ENCODE data around the gene WSCD1. TPM values are rescaled to one million over a fixed set of nuclear protein-coding genes. Genes with fewer than 3 reads are reported as not detected.

WSCD1 gene
- total RNA-seq, 3 donors from 2014 or later (not counting 1 experiment from before 2014, with no cell fraction given), result 0.47 to 2.1 (median 1.9) TPM

GRCh38 chr17:6134721-6135120 is 64.5 kb downstream of the WSCD1 start:
- Mint-ChIP-seq H3K4me3 (no peak overlapping the region), H3K36me3 (no peaks in the 10 kb centered on the region), H3K27ac (no peak overlapping the region), H3K9me3 (no peaks in the 10 kb centered on the region), H3K27me3 (ENCODE audit: low read depth in 2 of 2) (peaks cover under 1 to 17% of the 10 kb centered on the region in 2 donors), H3K4me1 (no peaks in the 10 kb centered on the region)
- H3K27ac ChIP-seq (ENCODE audit: low read length), result no peak overlapping the region
- no peaks in the 10 kb centered on the region for H3K27me3 ChIP-seq (ENCODE audit: control insufficient read depth, insufficient read depth, low read length)
- no peak overlapping the region for H3K4me3 ChIP-seq (ENCODE audit: low read length)
- H3K4me1 ChIP-seq (ENCODE audit: control insufficient read depth, insufficient read depth, low read length), result no peaks in the 10 kb centered on the region
- TF ChIP-seq CTCF (IDR thresholded peaks at IDR 0.05), result no peak
- H3K36me3 ChIP-seq (ENCODE audit: control insufficient read depth, insufficient read depth, low read length), result no peaks in the 10 kb centered on the region
- intact Hi-C loops (cut with micrococcal nuclease), result no loop called here
- WGBS (ENCODE audit: insufficient coverage), result 100% methylated on average over 1 of the region's 2 CpGs
- H3K9me3 ChIP-seq (ENCODE audit: control insufficient read depth, insufficient read depth, low read length), result no peaks in the 10 kb centered on the region
- DNase-seq (no peak), ATAC-seq (no peak)

- no peak for TF ChIP-seq CTCF (IDR thresholded peaks at IDR 0.05)
- peaks cover 3 to 17% of the 10 kb centered on the region in 2 donors for H3K27me3 Mint-ChIP-seq (ENCODE audit: low read depth in 2 of 2)
- 50% methylated on average over 1 of the region's 5 CpGs for WGBS (ENCODE audit: insufficient coverage)
- H3K27me3 ChIP-seq (ENCODE audit: control insufficient read depth, insufficient read depth, low read length), result no peaks in the 10 kb centered on the region
- no peaks in the 10 kb centered on the region for H3K4me1 ChIP-seq (ENCODE audit: control insufficient read depth, insufficient read depth, low read length)
- H3K9me3 Mint-ChIP-seq, result no peaks in the 10 kb centered on the region
- DNase-seq, result no peak
- no peaks in the 10 kb centered on the region for H3K4me1 Mint-ChIP-seq
- no peaks in the 10 kb centered on the region for H3K36me3 Mint-ChIP-seq
- no peak overlapping the region for H3K4me3 ChIP-seq (ENCODE audit: low read length)
- no peak overlapping the region for H3K27ac ChIP-seq (ENCODE audit: low read length)
- H3K36me3 ChIP-seq (ENCODE audit: control insufficient read depth, insufficient read depth, low read length), result no peaks in the 10 kb centered on the region
- no peaks in the 10 kb centered on the region for H3K9me3 ChIP-seq (ENCODE audit: control insufficient read depth, insufficient read depth, low read length)
- intact Hi-C loops (cut with micrococcal nuclease), result no loop called here
- H3K27ac Mint-ChIP-seq, result no peak overlapping the region
- H3K4me3 Mint-ChIP-seq, result no peak overlapping the region
- no peak for ATAC-seq
Observed at GRCh38 chr17:6135236-6135635, 65.1 kb downstream of the WSCD1 start.

- no peak for ATAC-seq
- DNase-seq, result no peak
- Histone ChIP-seq H3K4me1 (ENCODE audit: control insufficient read depth, insufficient read depth, low read length) (no peaks in the 10 kb centered on the region), H3K27ac (ENCODE audit: low read length) (no peak overlapping the region), H3K9me3 (ENCODE audit: control insufficient read depth, insufficient read depth, low read length) (no peaks in the 10 kb centered on the region), H3K36me3 (ENCODE audit: control insufficient read depth, insufficient read depth, low read length) (no peaks in the 10 kb centered on the region), H3K4me3 (ENCODE audit: low read length) (no peak overlapping the region), H3K27me3 (ENCODE audit: control insufficient read depth, insufficient read depth, low read length) (no peaks in the 10 kb centered on the region)
- Mint-ChIP-seq H3K27ac (no peak overlapping the region), H3K4me1 (no peaks in the 10 kb centered on the region), H3K4me3 (no peak overlapping the region), H3K36me3 (no peaks in the 10 kb centered on the region), H3K9me3 (no peaks in the 10 kb centered on the region), H3K27me3 (ENCODE audit: low read depth in 2 of 2) (peaks cover 3 to 17% of the 10 kb centered on the region in 2 donors)
- 91% methylated on average over 7 of the region's 8 CpGs for WGBS (ENCODE audit: insufficient coverage)
- TF ChIP-seq CTCF (IDR thresholded peaks at IDR 0.05), result no peak
- intact Hi-C loops (cut with micrococcal nuclease), result no loop called here
Observed at GRCh38 chr17:6135996-6136395, 65.8 kb downstream of the WSCD1 start.

- H3K4me3 ChIP-seq (ENCODE audit: low read length), result no peak overlapping the region
- Mint-ChIP-seq H3K4me3 (no peak overlapping the region), H3K36me3 (no peaks in the 10 kb centered on the region), H3K9me3 (no peaks in the 10 kb centered on the region), H3K4me1 (no peaks in the 10 kb centered on the region), H3K27ac (no peak overlapping the region), H3K27me3 (ENCODE audit: low read depth in 2 of 2) (peaks cover 3 to 16% of the 10 kb centered on the region in 2 donors)
- no peaks in the 10 kb centered on the region for H3K4me1 ChIP-seq (ENCODE audit: control insufficient read depth, insufficient read depth, low read length)
- intact Hi-C loops (cut with micrococcal nuclease), result no loop called here
- 82% methylated on average over 11 of the region's 11 CpGs for WGBS (ENCODE audit: insufficient coverage)
- no peak overlapping the region for H3K27ac ChIP-seq (ENCODE audit: low read length)
- H3K27me3 ChIP-seq (ENCODE audit: control insufficient read depth, insufficient read depth, low read length), result no peaks in the 10 kb centered on the region
- TF ChIP-seq CTCF (IDR thresholded peaks at IDR 0.05), result no peak
- DNase-seq (no peak), ATAC-seq (peak in 1 of 3 donors; percentile 32)
- H3K9me3 ChIP-seq (ENCODE audit: control insufficient read depth, insufficient read depth, low read length), result no peaks in the 10 kb centered on the region
- H3K36me3 ChIP-seq (ENCODE audit: control insufficient read depth, insufficient read depth, low read length), result no peaks in the 10 kb centered on the region
Observed at GRCh38 chr17:6137716-6138502, 67.7 kb downstream of the WSCD1 start.
